ENCODE measurements around the gene FGFRL1.

FGFRL1 gene

GRCh38 chr4:1021386-1022050 is 10.1 kb downstream of the FGFRL1 start:
- no peak overlapping the region for H3K27ac ChIP-seq
- TF ChIP-seq CTCF (IDR thresholded peaks at IDR 0.05), result no peak
- TF ChIP-seq ZFX (IDR thresholded peaks at IDR 0.05; ENCODE audit: borderline replicate concordance), result no peak

- TF ChIP-seq ZFX (IDR thresholded peaks at IDR 0.05; ENCODE audit: borderline replicate concordance), result no peak
- no peak for TF ChIP-seq CTCF (IDR thresholded peaks at IDR 0.05)
- no peak overlapping the region for H3K27ac ChIP-seq
Observed at GRCh38 chr4:1022051-1022738, 10.8 kb downstream of the FGFRL1 start.

- TF ChIP-seq ZFX (IDR thresholded peaks at IDR 0.05; ENCODE audit: borderline replicate concordance), result no peak
- no peak for TF ChIP-seq CTCF (IDR thresholded peaks at IDR 0.05)
- no peak overlapping the region for H3K27ac ChIP-seq
Observed at GRCh38 chr4:1022739-1023066, 11.3 kb downstream of the FGFRL1 start.

GRCh38 chr4:1023075-1023640 is 11.7 kb downstream of the FGFRL1 start:
- no peak overlapping the region for H3K27ac ChIP-seq
- TF ChIP-seq CTCF (IDR thresholded peaks at IDR 0.05) (no peak), ZFX (IDR thresholded peaks at IDR 0.05; ENCODE audit: borderline replicate concordance) (no peak)

GRCh38 chr4:1023895-1024740 is 12.7 kb downstream of the FGFRL1 start:
- H3K27ac ChIP-seq, result no peak overlapping the region
- TF ChIP-seq ZFX (IDR thresholded peaks at IDR 0.05; ENCODE audit: borderline replicate concordance) (no peak), CTCF (IDR thresholded peaks at IDR 0.05) (no peak)

- no peak for TF ChIP-seq CTCF (IDR thresholded peaks at IDR 0.05)
- TF ChIP-seq ZFX (IDR thresholded peaks at IDR 0.05; ENCODE audit: borderline replicate concordance), result no peak
- H3K27ac ChIP-seq, result no peak overlapping the region
Observed at GRCh38 chr4:1024882-1025545, 13.6 kb downstream of the FGFRL1 start.
